ENCODE results near the gene CNOT6L. TPM values are rescaled to one million over a fixed set of nuclear protein-coding genes. Genes with fewer than 3 reads are reported as not detected.

The CNOT6L gene
- total and polyA plus RNA-seq, 2 of the 13 experiments (the other 11 are each of a cell fraction or from before 2014, with no cell fraction given) = 7.9 to 13.5 TPM

- CTCF ChIA-PET (ENCODE audit: low intra/inter-chr PET ratio, low total read pairs) = no interaction called here
- POLR2A ChIA-PET = interaction anchor here (0.7 kb wide), 1 partner anchor 16 kb away, joined by 3 read pairs; no protein-coding TSS in a partner anchor
These were observed 26.8 kb upstream of the CNOT6L start for GRCh38 chr4:77845929-77846328.

GRCh38 chr4:77845400-77845799 is 26.2 kb upstream of the CNOT6L start:
- H2AFZ ChIP-seq (ENCODE audit: low read length) = no peak overlapping the region
- FAIRE-seq = no peak
- peaks cover 0 to 2% of the 10 kb centered on the region in 2 experiments; a peak in 1 of 5 replicates for H3K27me3 ChIP-seq (ENCODE audit: control insufficient read depth in 1 of 2, insufficient read depth in 2 of 2, low read length in 2 of 2)
- TF ChIP-seq ZNF773 (CRISPR knock-in tag; IDR thresholded peaks at IDR 0.05; ENCODE audit: borderline replicate concordance) (no peak), ZNF143 (CRISPR knock-in tag; IDR thresholded peaks at IDR 0.05) (no peak), ZNF749 (CRISPR knock-in tag; IDR thresholded peaks at IDR 0.05; ENCODE audit: borderline replicate concordance) (no peak), ZBTB20 (CRISPR knock-in tag; IDR thresholded peaks at IDR 0.05; ENCODE audit: borderline replicate concordance, low read depth) (no peak), MED1 (CRISPR knock-in tag; IDR thresholded peaks at IDR 0.05) (no peak)
- H3K27ac ChIP-seq (ENCODE audit: extremely low read length, insufficient read depth, low read length) = no peak overlapping the region
- ChIA-PET POLR2A (no interaction called here), CTCF (ENCODE audit: low intra/inter-chr PET ratio, low total read pairs) (no interaction called here)
- H3K9me3 ChIP-seq (ENCODE audit: low read length) = no peaks in the 10 kb centered on the region
- no peaks in the 10 kb centered on the region for H4K20me1 ChIP-seq (ENCODE audit: insufficient read depth, low read length)
- H3K79me2 ChIP-seq (ENCODE audit: insufficient read depth, low read length) = no peaks in the 10 kb centered on the region
- WGBS (ENCODE audit: low lambda C conversion rate) = 2% methylated on average over 1 of the region's 1 CpG
- no peak for ATAC-seq
- intact Hi-C loops (cut with micrococcal nuclease; ENCODE audit: unreplicated experiment) (no loop called here), in situ Hi-C loops (cut with HindIII; ENCODE audit: extremely low pct_ligation_motif_present, low pct_unique_long_range_greater_than_20kb) (no loop called here)
- H3K4me1 ChIP-seq (ENCODE audit: insufficient read depth, low read length) = no peaks in the 10 kb centered on the region
- no peak overlapping the region for H3K9ac ChIP-seq (ENCODE audit: insufficient read depth, low read depth, low read length)
- no peak overlapping the region for H3K4me2 ChIP-seq (ENCODE audit: low read depth, low read length)
- DNase-seq (ENCODE audit: low spot score) = no peak
- no peak overlapping the region for H3K4me3 ChIP-seq (replicated peaks in 1 of 3; ENCODE audit: insufficient read depth in 1 of 3, low read depth in 2 of 3, low read length in 3 of 3)
- BruUV-seq (replicated peaks) = no TSS peak
- no peaks in the 10 kb centered on the region for H3K36me3 ChIP-seq (replicated peaks in 1 of 2; ENCODE audit: control insufficient read depth in 1 of 2, insufficient read depth in 2 of 2, low read length in 2 of 2)

More at GRCh38 chr4:77845929-77846328, 26.8 kb upstream of the CNOT6L start:
- Histone ChIP-seq H3K79me2 (ENCODE audit: insufficient read depth, low read length) (no peaks in the 10 kb centered on the region), H3K27me3 (ENCODE audit: control insufficient read depth in 1 of 2, insufficient read depth in 2 of 2, low read length in 2 of 2) (peaks cover 0 to 2% of the 10 kb centered on the region in 2 experiments; a peak in 1 of 5 replicates), H4K20me1 (ENCODE audit: insufficient read depth, low read length) (no peaks in the 10 kb centered on the region), H2AFZ (ENCODE audit: low read length) (no peak overlapping the region), H3K9ac (ENCODE audit: insufficient read depth, low read depth, low read length) (no peak overlapping the region), H3K9me3 (ENCODE audit: low read length) (no peaks in the 10 kb centered on the region), H3K4me2 (ENCODE audit: low read depth, low read length) (no peak overlapping the region), H3K36me3 (replicated peaks in 1 of 2; ENCODE audit: control insufficient read depth in 1 of 2, insufficient read depth in 2 of 2, low read length in 2 of 2) (no peaks in the 10 kb centered on the region), H3K27ac (ENCODE audit: extremely low read length, insufficient read depth, low read length) (no peak overlapping the region), H3K4me3 (replicated peaks in 1 of 3; ENCODE audit: insufficient read depth in 1 of 3, low read depth in 2 of 3, low read length in 3 of 3) (no peak overlapping the region), H3K4me1 (ENCODE audit: insufficient read depth, low read length) (no peaks in the 10 kb centered on the region)
- FAIRE-seq (no peak), DNase-seq (ENCODE audit: low spot score) (no peak), ATAC-seq (no peak)
- BruUV-seq (replicated peaks) = no TSS peak
- in situ Hi-C loops (cut with HindIII; ENCODE audit: extremely low pct_ligation_motif_present, low pct_unique_long_range_greater_than_20kb) (no loop called here), intact Hi-C loops (cut with micrococcal nuclease; ENCODE audit: unreplicated experiment) (no loop called here)
- TF ChIP-seq NFRKB (IDR thresholded peaks at IDR 0.05) (no peak), ZMYM2 (CRISPR knock-in tag; IDR thresholded peaks at IDR 0.05) (no peak)
- 18% methylated on average over 3 of the region's 3 CpGs for WGBS (ENCODE audit: low lambda C conversion rate)
